ENCODE data around the gene MDN1.
"Not testable (repeated sequence)": the region's sequence is repeated elsewhere in the genome, so short reads cannot be mapped to it uniquely, and the experiment has no call there.

The MDN1 gene

GRCh38 chr6:89819336-89820130 lies at the start of gene MDN1:
Gene MDN1, minus strand, starts transcription at chr6:89819794. Its CDS starts 187 bp downstream, at chr6:89819607.
- no peak for TF ChIP-seq CTCF (conservative IDR thresholded peaks at IDR 0.05; ENCODE audit: low read length)
- DNase-seq (ENCODE audit: low read depth) = peak; percentile 89

GRCh38 chr6:89866024-89866678 lies 46.6 kb upstream of the MDN1 start:
- no peak for TF ChIP-seq CTCF (conservative IDR thresholded peaks at IDR 0.05; ENCODE audit: low read length)
- H3K4me3 ChIP-seq (ENCODE audit: low read length) = no peak overlapping the region
- no peak for DNase-seq (ENCODE audit: low read depth)

More at GRCh38 chr6:89819336-89820130, at the start of gene MDN1:
- H3K4me3 ChIP-seq (ENCODE audit: low read length) = peak within 1 kb of the TSS; percentile 95

GRCh38 chr6:89862698-89863097 lies 43.1 kb upstream of the MDN1 start:
- H3K4me3 ChIP-seq (ENCODE audit: low read length) = no peak overlapping the region
- DNase-seq (ENCODE audit: low read depth) = no peak
- TF ChIP-seq CTCF (conservative IDR thresholded peaks at IDR 0.05; ENCODE audit: low read length) = no peak

GRCh38 chr6:89862273-89862672 lies 42.7 kb upstream of the MDN1 start:
- no peak overlapping the region for H3K4me3 ChIP-seq (ENCODE audit: low read length)
- DNase-seq (ENCODE audit: low read depth) = no peak
- no peak for TF ChIP-seq CTCF (conservative IDR thresholded peaks at IDR 0.05; ENCODE audit: low read length)

- DNase-seq (ENCODE audit: low read depth) = no peak
- no peak overlapping the region for H3K4me3 ChIP-seq (ENCODE audit: low read length)
- no peak for TF ChIP-seq CTCF (conservative IDR thresholded peaks at IDR 0.05; ENCODE audit: low read length)
These were observed 40.1 kb upstream of the MDN1 start for GRCh38 chr6:89859744-89860143.

GRCh38 chr6:89858041-89858440 lies 38.4 kb upstream of the MDN1 start:
- no peak for TF ChIP-seq CTCF (conservative IDR thresholded peaks at IDR 0.05; ENCODE audit: low read length)
- no peak for DNase-seq (ENCODE audit: low read depth)

GRCh38 chr6:89853068-89853467 lies 33.5 kb upstream of the MDN1 start:
- TF ChIP-seq CTCF (conservative IDR thresholded peaks at IDR 0.05; ENCODE audit: low read length) = no peak
- H3K4me3 ChIP-seq (ENCODE audit: low read length) = no peak overlapping the region
- DNase-seq (ENCODE audit: low read depth) = peak; percentile 65

More at GRCh38 chr6:89858041-89858440, 38.4 kb upstream of the MDN1 start:
- no peak overlapping the region for H3K4me3 ChIP-seq (ENCODE audit: low read length)

GRCh38 chr6:89847513-89847912 lies 27.9 kb upstream of the MDN1 start:
- not testable (repeated sequence) for H3K4me3 ChIP-seq (ENCODE audit: low read length); DNase-seq (ENCODE audit: low read depth)
